Measurements from ENCODE around the gene PARVA. TPM values are rescaled to one million over a fixed set of nuclear protein-coding genes. Genes with fewer than 3 reads are reported as not detected.

PARVA gene
- total RNA-seq, 2 donors from 2014 or later = 32.0 to 33.7 TPM

DNA sequence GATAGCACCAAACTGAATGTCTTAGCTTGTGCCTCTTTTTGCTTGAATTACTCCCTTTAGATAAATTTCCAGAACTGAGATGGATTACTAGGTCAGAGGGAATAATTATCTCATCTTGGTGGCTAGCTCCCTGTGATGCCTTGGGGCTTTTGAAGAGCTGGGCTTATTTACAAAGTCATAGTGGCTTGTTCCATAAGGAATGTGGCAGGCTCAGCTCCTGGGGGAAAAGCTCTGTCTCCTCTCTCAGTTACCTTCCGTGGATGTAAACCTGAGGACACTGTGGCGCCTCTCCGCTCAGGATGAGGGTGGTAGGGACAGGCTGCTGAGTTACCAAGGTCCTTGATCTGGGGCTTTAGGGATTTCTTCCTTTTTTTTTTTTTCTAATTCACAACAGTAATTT is 121.7 kb downstream of the PARVA start:
- 100% methylated on average over 3 of the region's 3 CpGs for WGBS, 2 donors
- ATAC-seq = no peak
- intact Hi-C loops (cut with DNase I) = no loop called here

DNA sequence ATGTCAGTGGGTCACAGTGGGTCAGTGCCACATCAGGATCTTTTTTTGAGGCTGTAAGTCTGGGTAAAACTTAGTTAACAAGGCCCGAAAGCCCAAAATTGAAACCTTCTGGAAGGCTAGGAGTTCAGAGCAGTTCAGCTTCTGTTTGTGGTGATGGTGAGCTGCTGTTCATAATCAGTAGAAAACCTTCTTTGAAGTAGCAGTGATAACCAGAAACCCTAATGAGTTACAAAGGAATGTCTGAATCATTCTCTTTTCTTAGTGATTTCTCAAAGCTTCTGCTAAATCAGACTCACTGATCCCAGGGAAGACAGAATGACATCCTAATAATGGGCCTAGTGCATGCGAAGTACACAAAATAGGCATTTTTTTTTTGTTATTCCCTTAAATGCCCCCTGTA is 124.7 kb downstream of the PARVA start:
- ATAC-seq = no peak
- H3K36me3 ChIP-seq (replicated peaks in 1 of 2; ENCODE audit: insufficient read depth in 1 of 2, low read depth in 2 of 2) = peaks cover 0 to 10% of the 10 kb centered on the region in 2 donors

More for the DNA sequence above, 121.7 kb downstream of the PARVA start:
- H3K27me3 ChIP-seq = no peaks in the 10 kb centered on the region
- no peaks in the 10 kb centered on the region for H3K9me3 ChIP-seq
- TF ChIP-seq, protein P1, sequence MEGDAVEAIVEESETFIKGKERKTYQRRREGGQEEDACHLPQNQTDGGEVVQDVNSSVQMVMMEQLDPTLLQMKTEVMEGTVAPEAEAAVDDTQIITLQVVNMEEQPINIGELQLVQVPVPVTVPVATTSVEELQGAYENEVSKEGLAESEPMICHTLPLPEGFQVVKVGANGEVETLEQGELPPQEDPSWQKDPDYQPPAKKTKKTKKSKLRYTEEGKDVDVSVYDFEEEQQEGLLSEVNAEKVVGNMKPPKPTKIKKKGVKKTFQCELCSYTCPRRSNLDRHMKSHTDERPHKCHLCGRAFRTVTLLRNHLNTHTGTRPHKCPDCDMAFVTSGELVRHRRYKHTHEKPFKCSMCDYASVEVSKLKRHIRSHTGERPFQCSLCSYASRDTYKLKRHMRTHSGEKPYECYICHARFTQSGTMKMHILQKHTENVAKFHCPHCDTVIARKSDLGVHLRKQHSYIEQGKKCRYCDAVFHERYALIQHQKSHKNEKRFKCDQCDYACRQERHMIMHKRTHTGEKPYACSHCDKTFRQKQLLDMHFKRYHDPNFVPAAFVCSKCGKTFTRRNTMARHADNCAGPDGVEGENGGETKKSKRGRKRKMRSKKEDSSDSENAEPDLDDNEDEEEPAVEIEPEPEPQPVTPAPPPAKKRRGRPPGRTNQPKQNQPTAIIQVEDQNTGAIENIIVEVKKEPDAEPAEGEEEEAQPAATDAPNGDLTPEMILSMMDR (IDR thresholded peaks at IDR 0.05) = no peak
- no peak for TF ChIP-seq POLR2A (IDR thresholded peaks at IDR 0.05)
- no peak for DNase-seq
- no peak overlapping the region for H3K4me3 ChIP-seq
- no peak overlapping the region for H3K27ac ChIP-seq
- peaks cover 0 to 14% of the 10 kb centered on the region in 2 donors for H3K36me3 ChIP-seq (replicated peaks in 1 of 2; ENCODE audit: insufficient read depth in 1 of 2, low read depth in 2 of 2)
- no peaks in the 10 kb centered on the region for H3K4me1 ChIP-seq

DNA sequence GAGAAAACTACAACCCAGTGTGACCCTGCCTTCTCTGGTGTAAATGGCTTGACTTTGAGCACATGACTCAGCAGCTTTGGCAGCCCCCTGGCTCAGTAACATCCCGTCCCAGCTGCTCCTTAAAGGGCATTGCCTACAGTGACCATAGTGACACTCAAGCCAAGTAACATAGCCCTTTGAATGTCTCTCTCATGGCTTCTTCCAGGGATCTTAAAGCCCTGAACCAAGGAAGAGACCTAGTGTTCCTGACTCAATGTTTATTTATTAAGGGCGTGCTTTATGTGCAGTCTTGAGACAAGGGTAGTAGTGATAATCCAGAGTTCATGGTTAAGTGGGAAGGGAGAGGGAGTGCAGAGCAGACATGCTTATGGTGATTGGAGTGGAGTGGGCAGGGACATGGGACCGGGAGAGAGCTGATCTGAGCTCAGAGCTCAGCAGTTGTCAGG is 125.7 kb downstream of the PARVA start:
- H3K27ac ChIP-seq = no peak overlapping the region
- peaks cover 0 to 7% of the 10 kb centered on the region in 2 donors for H3K36me3 ChIP-seq (replicated peaks in 1 of 2; ENCODE audit: insufficient read depth in 1 of 2, low read depth in 2 of 2)
- H3K27me3 ChIP-seq = no peaks in the 10 kb centered on the region
- 92 to 95% methylated on average over 3 of the region's 3 CpGs for WGBS, 2 donors
- no peaks in the 10 kb centered on the region for H3K4me1 ChIP-seq
- no peaks in the 10 kb centered on the region for H3K9me3 ChIP-seq
- H3K4me3 ChIP-seq = no peak overlapping the region
- no peak for TF ChIP-seq POLR2A (IDR thresholded peaks at IDR 0.05)
- TF ChIP-seq, protein P1 (IDR thresholded peaks at IDR 0.05) = no peak
- ATAC-seq = no peak
- DNase-seq = no peak
- intact Hi-C loops (cut with DNase I) = no loop called here

More for the DNA sequence above, 124.7 kb downstream of the PARVA start:
- TF ChIP-seq POLR2A (IDR thresholded peaks at IDR 0.05) = no peak
- TF ChIP-seq, protein P1 (IDR thresholded peaks at IDR 0.05) = no peak
- Histone ChIP-seq H3K4me1 (no peaks in the 10 kb centered on the region), H3K27me3 (no peaks in the 10 kb centered on the region), H3K9me3 (no peaks in the 10 kb centered on the region), H3K27ac (no peak overlapping the region), H3K4me3 (no peak overlapping the region)
- no peak for DNase-seq
- 85 to 93% methylated on average over 2 of the region's 2 CpGs for WGBS, 2 donors
- intact Hi-C loops (cut with DNase I) = no loop called here

DNA sequence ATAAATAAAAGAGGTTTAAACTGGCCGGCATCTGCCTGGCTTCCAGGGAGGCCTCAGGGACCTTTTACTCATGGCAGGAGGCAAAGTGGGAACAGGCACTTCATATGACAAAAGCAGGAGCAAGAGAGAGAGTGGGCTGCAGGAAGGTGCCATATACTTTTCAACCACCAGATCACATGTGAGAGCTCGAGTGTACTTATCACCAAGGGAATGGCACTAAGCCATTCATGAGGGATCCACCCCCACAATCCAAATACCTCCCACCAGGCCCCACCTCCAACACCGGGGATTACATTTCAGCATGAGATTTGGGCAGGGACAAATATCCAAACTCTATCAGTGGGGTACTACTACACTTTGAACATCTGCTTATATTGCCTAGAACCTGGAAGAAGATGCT is 126.5 kb downstream of the PARVA start:
- intact Hi-C loops (cut with DNase I) = no loop called here
- DNase-seq (no peak), ATAC-seq (no peak)
- H3K9me3 ChIP-seq = no peaks in the 10 kb centered on the region
- H3K36me3 ChIP-seq (replicated peaks in 1 of 2; ENCODE audit: insufficient read depth in 1 of 2, low read depth in 2 of 2) = peaks cover 0 to 7% of the 10 kb centered on the region in 2 donors
- H3K4me1 ChIP-seq = no peaks in the 10 kb centered on the region
- no peak overlapping the region for H3K4me3 ChIP-seq
- 28 to 40% methylated on average over 3 of the region's 3 CpGs for WGBS, 2 donors
- no peaks in the 10 kb centered on the region for H3K27me3 ChIP-seq
- H3K27ac ChIP-seq = no peak overlapping the region
- TF ChIP-seq, protein P1 (IDR thresholded peaks at IDR 0.05) = no peak
- TF ChIP-seq POLR2A (IDR thresholded peaks at IDR 0.05) = no peak

DNA sequence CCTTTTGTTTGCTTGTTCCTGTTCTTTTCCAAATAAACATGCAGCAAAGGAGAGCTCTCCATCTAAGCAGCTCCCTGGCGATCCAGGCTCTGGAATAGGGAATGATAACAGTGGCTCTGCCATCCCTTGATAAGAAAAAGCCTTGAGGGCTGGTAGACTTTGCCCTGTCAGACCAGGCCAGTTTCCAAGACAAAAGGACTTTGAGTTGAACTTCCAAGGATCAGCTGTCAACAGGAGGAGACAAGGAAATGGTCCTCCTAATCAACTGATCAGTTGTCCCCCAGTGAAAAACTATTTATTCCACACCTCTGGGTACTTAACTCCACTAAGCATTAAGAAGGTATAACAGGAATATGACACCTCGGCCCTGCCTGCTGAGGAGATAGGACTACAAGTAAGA is 127.8 kb downstream of the PARVA start:
- DNase-seq (no peak), ATAC-seq (no peak)
- H3K4me1 ChIP-seq = no peaks in the 10 kb centered on the region
- no peaks in the 10 kb centered on the region for H3K9me3 ChIP-seq
- WGBS, 2 donors = 56 to 57% methylated on average over 2 of the region's 2 CpGs
- H3K36me3 ChIP-seq (replicated peaks in 1 of 2; ENCODE audit: insufficient read depth in 1 of 2, low read depth in 2 of 2) = peaks cover 0 to 7% of the 10 kb centered on the region in 2 donors
- no peak overlapping the region for H3K4me3 ChIP-seq
- intact Hi-C loops (cut with DNase I) = no loop called here
- no peaks in the 10 kb centered on the region for H3K27me3 ChIP-seq
- no peak overlapping the region for H3K27ac ChIP-seq
- TF ChIP-seq, protein P1 (IDR thresholded peaks at IDR 0.05) = no peak
- no peak for TF ChIP-seq POLR2A (IDR thresholded peaks at IDR 0.05)

All from body of pancreas (tissue), 4 donors.